Activated T-helper 2 cell treated with anti-CD3 and anti-CD28 coated beads, Interferon-gamma antibody, Interleukin-2, Interleukin-4, amounts not matched to agents 10 μg/mL and 5 μg/mL and 100 μg/mL, durations not matched to agents 14 hours and 24 hours and 36 hours (primary cell): ENCODE measurements around the gene DTD1. TPM values are rescaled to one million over a fixed set of nuclear protein-coding genes. Genes with fewer than 3 reads are reported as not detected.
A peak's percentile ranks its signal among the peaks of the same experiment; 100 is the strongest.

ENCODE experiments used
- DNase-seq: peaks from one replicate; pipeline ENCODE4 v3.0.0; 2021; ENCODE audit warnings: low spot score
- H3K27ac Mint-ChIP-seq: one replicate; pipeline ENCODE4 v1.8.0; 2021; ENCODE audit warnings: mixed read lengths
- H3K27me3 Mint-ChIP-seq: one replicate; pipeline ENCODE4 v1.8.0; 2021; ENCODE audit warnings: low read depth, mixed read lengths
- H3K36me3 Mint-ChIP-seq: one replicate; pipeline ENCODE4 v1.8.0; 2021; ENCODE audit warnings: low read depth, mixed read lengths
- H3K4me1 Mint-ChIP-seq: one replicate; pipeline ENCODE4 v1.8.0; 2021; ENCODE audit warnings: low read depth, mixed read lengths
- H3K4me3 Mint-ChIP-seq: one replicate; pipeline ENCODE4 v1.8.0; 2021; ENCODE audit warnings: low read depth, mild to moderate bottlenecking, moderate library complexity, mixed read lengths
- H3K9me3 Mint-ChIP-seq: one replicate; pipeline ENCODE4 v1.8.0; 2021; ENCODE audit warnings: mixed read lengths
- intact Hi-C: fragments of 100-400 bp; cut with micrococcal nuclease; formaldehyde crosslinking; loops from one replicate; pipeline ENCODE4 v1.15.1; 2023
- total RNA-seq: library from RNA; stranded (reverse); gene quantifications from 2 replicates; pipeline ENCODE4 v1.2.3, GENCODE V29; 2022

The DTD1 gene, protein sequence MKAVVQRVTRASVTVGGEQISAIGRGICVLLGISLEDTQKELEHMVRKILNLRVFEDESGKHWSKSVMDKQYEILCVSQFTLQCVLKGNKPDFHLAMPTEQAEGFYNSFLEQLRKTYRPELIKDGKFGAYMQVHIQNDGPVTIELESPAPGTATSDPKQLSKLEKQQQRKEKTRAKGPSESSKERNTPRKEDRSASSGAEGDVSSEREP
- total RNA-seq, result 49.9 and 50.3 TPM in 2 replicates

DNA sequence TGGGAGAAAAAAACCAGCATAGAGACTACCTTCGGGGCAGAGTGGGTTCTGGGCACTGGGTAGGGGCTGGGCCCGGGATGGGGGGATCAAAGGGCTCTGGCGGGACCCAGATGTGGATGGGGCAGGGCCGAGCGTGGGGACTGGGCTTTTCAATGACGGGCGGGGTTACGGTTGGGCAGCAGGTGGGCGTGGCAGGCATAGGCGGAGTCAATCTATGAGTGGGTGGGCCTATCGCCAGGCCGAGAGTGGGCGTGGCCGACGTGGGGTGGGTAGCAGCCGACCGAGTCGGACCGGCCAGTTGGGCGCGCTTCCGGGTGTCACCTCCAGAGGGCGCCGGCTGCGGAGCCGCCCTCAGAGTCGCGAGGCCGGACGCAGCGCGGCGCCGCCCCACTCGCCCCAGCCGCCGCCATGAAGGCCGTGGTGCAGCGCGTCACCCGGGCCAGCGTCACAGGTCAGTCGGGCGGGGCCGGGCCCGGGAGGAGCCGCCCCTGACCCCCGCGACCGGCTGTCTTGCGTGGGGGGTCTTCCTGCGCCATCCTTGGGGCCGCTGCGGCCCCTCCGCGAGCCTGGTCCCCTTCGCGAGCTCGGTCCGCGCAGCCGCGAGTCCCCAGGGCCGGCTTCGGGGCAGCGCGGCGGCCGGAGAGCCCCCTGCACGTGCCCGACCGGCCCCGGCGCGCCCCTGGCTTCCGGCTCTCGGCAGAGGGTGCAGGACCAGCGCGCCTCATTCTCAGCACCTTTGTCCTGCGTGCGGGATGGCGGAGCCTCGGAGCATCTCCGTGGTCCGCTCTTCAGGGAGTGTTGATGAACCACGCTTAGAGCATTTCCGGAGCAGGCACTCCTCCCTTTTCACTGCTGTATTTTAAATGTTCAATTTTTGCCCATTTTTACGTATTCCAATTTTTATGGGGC, at the start of gene DTD1:
Gene DTD1 (plus strand): TSS at position 390 of the 909 bp plus-strand sequence. CDS start 19 bp downstream, at position 409.
- intact Hi-C loops, result loop anchor here (1.0 to 10.0 kb wide), 5 partner anchors 21 to 303 kb away; partner anchors contain the start of genes DZANK1, POLR3F, SEC23B and SMIM26
- Mint-ChIP-seq H3K27ac (peak within 1 kb of the TSS; percentile 74), H3K4me3 (peak within 1 kb of the TSS; percentile 87), H3K4me1 (peaks cover 20% of the 10 kb centered on the region), H3K36me3 (no peaks in the 10 kb centered on the region), H3K9me3 (no peaks in the 10 kb centered on the region), H3K27me3 (peaks cover 9% of the 10 kb centered on the region)
- peak; percentile 83 for DNase-seq

DNA sequence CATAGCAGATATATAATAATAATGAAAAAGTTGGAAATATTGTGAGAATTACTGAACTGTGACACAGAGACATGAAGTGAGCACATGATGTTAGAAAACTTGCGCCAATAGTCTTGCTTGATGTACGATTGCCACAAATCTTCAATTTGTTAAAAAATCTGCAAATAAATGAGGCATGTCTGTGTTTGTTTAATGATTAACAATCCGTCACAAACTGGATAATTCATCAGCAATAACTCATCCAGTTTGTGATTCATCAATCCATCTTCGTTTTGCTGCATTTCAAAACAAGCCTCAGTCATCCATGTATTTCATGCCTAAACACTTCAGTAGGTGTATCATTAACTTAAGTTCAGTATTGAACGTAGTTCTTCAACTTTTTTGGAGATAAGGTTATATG, 46.1 kb upstream of the DTD1 start:
- Mint-ChIP-seq H3K4me1 (peaks cover 11% of the 10 kb centered on the region), H3K27ac (no peak overlapping the region), H3K27me3 (no peaks in the 10 kb centered on the region), H3K4me3 (no peak overlapping the region), H3K9me3 (no peaks in the 10 kb centered on the region), H3K36me3 (peaks cover 80% of the 10 kb centered on the region)
- intact Hi-C loops, result no loop called here
- no peak for DNase-seq

DNA sequence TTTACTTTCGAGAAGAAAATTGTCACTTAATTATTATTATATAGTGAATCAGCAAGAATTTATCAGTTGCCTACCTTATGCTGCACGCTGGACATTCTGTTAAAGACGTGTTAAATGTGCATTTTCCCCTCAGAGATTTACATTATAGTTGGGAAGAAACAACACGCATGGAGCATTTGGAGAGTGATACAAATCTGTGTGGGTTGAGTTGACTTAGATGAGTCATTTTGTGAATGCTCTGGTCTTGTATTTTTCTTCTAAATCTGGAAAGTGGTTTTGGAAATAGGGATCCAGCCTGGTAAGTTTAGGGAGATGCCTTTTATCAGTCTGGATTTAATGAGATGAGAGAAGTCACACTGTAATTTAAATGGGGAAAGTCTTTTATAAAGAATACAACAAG, 44.6 kb upstream of the DTD1 start:
- H3K36me3 Mint-ChIP-seq, result peaks cover 72% of the 10 kb centered on the region
- H3K9me3 Mint-ChIP-seq, result no peaks in the 10 kb centered on the region
- H3K4me1 Mint-ChIP-seq, result peaks cover 11% of the 10 kb centered on the region
- no peak for DNase-seq
- no peak overlapping the region for H3K4me3 Mint-ChIP-seq
- H3K27me3 Mint-ChIP-seq, result no peaks in the 10 kb centered on the region
- H3K27ac Mint-ChIP-seq, result no peak overlapping the region
- intact Hi-C loops, result no loop called here

DNA sequence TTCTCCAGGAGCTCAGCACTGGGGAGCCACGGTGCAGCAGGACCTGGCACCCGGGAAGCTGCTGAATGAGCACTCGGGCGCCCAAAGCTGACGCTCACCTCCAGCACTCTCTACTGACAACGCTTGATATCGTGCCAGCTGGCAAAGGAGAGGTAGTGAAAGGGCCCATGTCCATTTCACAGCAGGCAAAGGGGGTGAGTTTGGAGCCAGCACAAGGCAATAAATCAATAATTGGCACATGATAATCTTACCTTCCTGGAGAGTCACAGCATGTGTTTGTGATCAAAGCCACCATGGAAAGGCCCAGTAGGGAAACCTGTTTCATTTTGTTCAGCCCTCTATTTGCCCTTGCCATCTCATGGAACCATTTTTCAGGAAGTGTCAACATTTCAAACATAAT, 43.9 kb upstream of the DTD1 start:
- Mint-ChIP-seq H3K27me3 (no peaks in the 10 kb centered on the region), H3K4me3 (no peak overlapping the region), H3K36me3 (peaks cover 70% of the 10 kb centered on the region), H3K4me1 (peaks cover 11% of the 10 kb centered on the region), H3K9me3 (no peaks in the 10 kb centered on the region), H3K27ac (no peak overlapping the region)
- DNase-seq, result no peak
- intact Hi-C loops, result no loop called here

DNA sequence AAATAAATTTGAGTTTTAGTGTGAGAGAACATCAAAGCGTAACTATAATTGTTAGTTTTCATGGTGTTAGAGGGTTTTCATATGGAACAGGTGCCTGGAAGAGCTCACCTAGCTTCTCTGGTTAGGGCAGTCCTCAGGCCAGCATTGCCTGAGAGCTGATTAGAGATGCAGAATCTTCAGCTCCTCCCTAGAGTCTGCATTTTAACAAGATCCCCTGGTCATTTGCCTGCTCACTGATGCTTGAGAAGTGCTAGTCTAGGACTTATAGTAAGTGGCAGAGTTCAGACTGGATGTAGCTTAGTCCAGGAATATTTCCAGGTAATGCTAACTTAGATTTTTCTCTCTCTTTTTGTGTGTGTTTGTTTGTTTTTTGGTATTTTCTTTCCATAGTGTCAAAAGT, 42.3 kb upstream of the DTD1 start:
- H3K4me1 Mint-ChIP-seq, result peaks cover 6% of the 10 kb centered on the region
- no peak overlapping the region for H3K4me3 Mint-ChIP-seq
- no peaks in the 10 kb centered on the region for H3K27me3 Mint-ChIP-seq
- H3K9me3 Mint-ChIP-seq, result no peaks in the 10 kb centered on the region
- no peak for DNase-seq
- H3K27ac Mint-ChIP-seq, result no peak overlapping the region
- intact Hi-C loops, result no loop called here
- H3K36me3 Mint-ChIP-seq, result peaks cover 65% of the 10 kb centered on the region

DNA sequence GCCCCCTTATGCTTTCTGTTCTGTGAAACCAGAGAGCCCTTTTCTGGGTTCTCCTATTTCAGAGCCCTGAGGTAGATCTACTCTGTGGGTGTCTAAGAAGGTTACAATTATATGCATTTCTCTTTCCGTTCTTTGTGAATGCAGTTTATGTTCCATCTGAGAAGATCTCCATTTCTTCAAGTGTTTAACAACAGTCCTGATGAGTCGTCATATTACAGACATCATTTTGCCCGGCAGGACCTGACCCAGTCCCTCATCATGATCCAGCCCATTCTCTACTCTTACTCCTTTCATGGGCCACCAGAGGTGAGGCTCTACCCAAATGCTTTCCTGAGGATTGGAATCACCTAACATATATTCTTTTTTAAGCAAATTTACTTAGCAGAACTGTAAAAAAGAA, 39.4 kb upstream of the DTD1 start:
- Mint-ChIP-seq H3K27ac (no peak overlapping the region), H3K4me1 (no peaks in the 10 kb centered on the region), H3K27me3 (no peaks in the 10 kb centered on the region), H3K4me3 (no peak overlapping the region), H3K36me3 (peaks cover 64% of the 10 kb centered on the region), H3K9me3 (no peaks in the 10 kb centered on the region)
- intact Hi-C loops, result no loop called here
- no peak for DNase-seq

DNA sequence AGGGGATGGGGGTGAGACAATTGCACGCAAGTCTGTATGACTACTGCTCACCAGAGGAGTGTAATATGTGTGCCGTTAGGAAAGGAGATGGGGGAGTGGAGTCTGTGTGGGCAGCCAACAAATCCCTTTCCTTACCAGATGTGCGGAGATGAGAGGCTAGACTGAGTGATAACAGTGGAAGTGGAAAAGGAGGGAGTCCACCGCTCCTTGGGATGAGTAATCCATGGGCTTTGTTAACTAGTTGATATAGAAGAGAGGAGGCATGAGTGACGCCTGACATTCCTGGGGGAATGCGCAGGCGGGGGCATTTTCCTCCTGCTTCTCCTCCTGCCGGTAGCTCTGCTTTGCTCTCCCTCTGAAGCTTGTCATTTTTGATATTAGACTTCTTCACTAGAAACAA, 34.1 kb upstream of the DTD1 start:
- Mint-ChIP-seq H3K4me1 (no peaks in the 10 kb centered on the region), H3K27me3 (no peaks in the 10 kb centered on the region), H3K27ac (no peak overlapping the region), H3K4me3 (no peak overlapping the region), H3K36me3 (peaks cover 69% of the 10 kb centered on the region), H3K9me3 (no peaks in the 10 kb centered on the region)
- intact Hi-C loops, result no loop called here
- DNase-seq, result no peak

DNA sequence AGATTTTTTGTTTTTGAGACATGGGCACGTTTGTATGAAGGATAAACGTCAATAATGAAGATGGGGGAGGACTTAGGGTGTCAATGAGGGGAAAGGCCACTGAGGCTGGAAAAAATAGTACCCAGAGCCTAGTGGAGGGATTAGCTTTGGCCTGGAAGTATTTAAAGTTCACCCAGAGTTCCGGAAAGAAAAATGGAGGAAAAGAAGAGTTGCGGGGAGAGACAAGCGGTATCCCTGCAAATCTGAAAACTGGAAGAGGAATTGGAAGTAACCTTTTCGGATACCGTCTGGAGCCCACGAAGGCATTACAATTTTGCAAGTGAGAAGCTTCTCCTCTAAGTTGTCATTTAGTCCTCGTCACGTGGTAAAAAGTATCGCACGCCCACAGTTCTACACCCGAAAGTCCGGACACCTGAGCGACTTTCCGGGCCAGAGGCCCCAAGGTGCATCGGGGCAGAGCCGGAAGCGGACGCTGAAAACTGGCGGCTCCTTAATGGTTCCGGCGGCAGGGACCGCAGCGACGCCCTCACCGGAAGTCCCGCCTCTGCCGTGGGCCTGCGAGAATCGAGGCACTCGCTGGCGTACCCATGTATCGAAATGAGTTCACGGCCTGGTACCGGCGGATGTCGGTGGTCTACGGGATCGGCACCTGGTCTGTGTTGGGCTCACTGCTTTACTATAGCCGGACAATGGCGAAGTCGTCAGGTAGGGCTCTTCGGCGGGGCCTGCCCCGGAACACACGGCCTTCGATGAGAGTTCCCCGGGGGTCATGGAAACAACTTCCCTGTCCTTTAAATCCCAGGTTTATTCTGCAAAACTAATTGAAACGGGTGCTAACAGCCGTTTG, 20.7 kb upstream of the DTD1 start, which contains the start of gene SMIM26:
Gene SMIM26 (plus strand): TSS at position 541 of the 847 bp plus-strand sequence. CDS start 47 bp downstream, at position 588.
- intact Hi-C loops, result loop anchor here (1.0 kb wide), 3 partner anchors 20 to 100 kb away; partner anchors contain the start of genes DZANK1, POLR3F and SEC23B
- H3K27ac Mint-ChIP-seq, result peak within 1 kb of the TSS; percentile 96
- DNase-seq, result peak; percentile 91
- peak within 1 kb of the TSS; percentile 97 for H3K4me3 Mint-ChIP-seq
- peaks cover 4% of the 10 kb centered on the region for H3K9me3 Mint-ChIP-seq
- peaks cover 10% of the 10 kb centered on the region for H3K4me1 Mint-ChIP-seq
- H3K27me3 Mint-ChIP-seq, result no peaks in the 10 kb centered on the region
- H3K36me3 Mint-ChIP-seq, result peaks cover 40% of the 10 kb centered on the region

DNA sequence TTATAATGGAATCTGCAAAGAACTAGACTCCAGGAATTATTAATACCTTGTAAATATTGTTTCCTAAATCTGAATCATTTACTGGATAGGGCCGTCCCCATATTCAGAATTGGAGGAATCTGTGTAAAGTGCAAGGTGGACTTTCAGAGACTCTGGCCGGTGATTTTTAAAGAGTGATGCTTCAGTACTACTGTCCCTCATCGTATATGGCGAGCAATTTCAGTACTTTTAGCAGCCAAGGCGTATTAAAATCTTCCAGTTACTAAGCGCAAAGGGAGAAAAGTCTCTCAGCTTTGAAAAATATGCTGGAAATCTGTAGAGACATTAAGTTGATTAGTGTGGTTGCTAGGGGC, 20.1 kb upstream of the DTD1 start:
- DNase-seq, result no peak

DNA sequence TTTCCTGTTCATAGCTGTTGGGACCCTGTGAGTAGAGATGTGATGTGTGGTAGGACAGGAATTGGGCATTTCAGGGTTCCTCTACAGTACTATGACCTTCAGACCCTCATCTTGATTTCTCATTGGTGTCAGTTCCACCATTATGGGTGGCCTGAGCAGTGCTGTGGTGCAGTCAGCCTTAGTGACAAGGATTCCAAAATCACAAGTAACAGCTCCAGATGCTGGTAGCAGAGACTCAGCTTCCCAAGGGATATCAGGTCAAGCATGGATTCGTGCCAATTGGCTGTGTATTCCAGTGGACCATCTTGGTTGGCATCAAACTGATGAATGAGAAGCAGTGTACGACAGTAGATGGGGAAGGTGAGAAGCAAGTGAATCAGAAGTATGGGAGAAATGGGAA, 16.8 kb upstream of the DTD1 start:
- H3K27ac Mint-ChIP-seq, result no peak overlapping the region
- no peak for DNase-seq
- peaks cover 12% of the 10 kb centered on the region for H3K4me1 Mint-ChIP-seq

More for the DNA sequence above, 20.1 kb upstream of the DTD1 start:
- intact Hi-C loops, result loop anchor here (1.0 kb wide), 3 partner anchors 20 to 100 kb away; partner anchors contain the start of genes DZANK1, POLR3F and SEC23B
- peaks cover 12% of the 10 kb centered on the region for H3K4me1 Mint-ChIP-seq
- peak overlapping the region; percentile 97 for H3K4me3 Mint-ChIP-seq
- H3K27me3 Mint-ChIP-seq, result no peaks in the 10 kb centered on the region
- H3K9me3 Mint-ChIP-seq, result peaks cover 4% of the 10 kb centered on the region
- peaks cover 34% of the 10 kb centered on the region for H3K36me3 Mint-ChIP-seq
- peak overlapping the region; percentile 96 for H3K27ac Mint-ChIP-seq

DNA sequence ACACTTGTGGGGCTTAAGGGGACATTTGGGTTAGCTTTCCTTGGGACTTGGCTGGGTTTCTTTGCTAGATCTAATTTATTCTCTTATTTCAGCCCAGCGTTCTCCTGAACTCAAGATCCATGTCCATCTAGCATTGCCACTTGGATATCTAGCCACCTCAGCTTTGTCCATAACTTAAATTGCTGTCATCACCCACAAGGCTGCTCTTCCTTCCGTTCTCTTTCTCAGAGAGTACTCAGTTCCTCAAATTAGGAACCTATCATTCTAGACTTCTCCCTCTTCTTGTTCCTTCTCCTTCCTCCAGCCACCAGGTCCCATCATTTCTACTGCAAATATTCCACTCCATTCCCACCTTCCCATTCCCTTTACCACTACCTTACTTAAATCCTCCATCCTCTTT, 16.3 kb upstream of the DTD1 start:
- intact Hi-C loops, result no loop called here
- Mint-ChIP-seq H3K4me3 (no peak overlapping the region), H3K27me3 (no peaks in the 10 kb centered on the region), H3K9me3 (peaks cover 4% of the 10 kb centered on the region), H3K27ac (no peak overlapping the region), H3K36me3 (peaks cover 29% of the 10 kb centered on the region), H3K4me1 (peaks cover 11% of the 10 kb centered on the region)
- DNase-seq, result no peak

More for the DNA sequence above, 16.8 kb upstream of the DTD1 start:
- Mint-ChIP-seq H3K9me3 (peaks cover 4% of the 10 kb centered on the region), H3K4me3 (no peak overlapping the region), H3K36me3 (peaks cover 29% of the 10 kb centered on the region), H3K27me3 (no peaks in the 10 kb centered on the region)
- intact Hi-C loops, result no loop called here

DNA sequence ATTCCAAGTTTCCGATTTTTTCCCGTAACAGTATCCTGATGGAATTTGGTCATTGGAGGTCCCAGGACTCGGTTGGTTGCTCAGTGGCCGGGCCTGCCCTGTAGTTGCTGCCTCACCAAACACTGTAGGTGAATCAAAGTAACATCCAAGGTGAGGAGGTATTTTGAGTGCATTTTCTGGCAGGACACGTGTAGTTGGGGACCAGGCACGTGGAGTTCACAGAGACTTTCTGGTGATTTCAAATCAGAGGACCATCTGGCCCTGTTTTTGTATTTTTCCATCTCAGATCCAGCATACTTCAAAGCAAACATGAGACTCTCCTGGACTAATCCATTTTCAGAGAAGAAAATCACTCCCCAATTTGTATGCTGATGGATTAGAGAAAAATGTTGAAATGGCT, 9.9 kb upstream of the DTD1 start:
- DNase-seq, result no peak
- Mint-ChIP-seq H3K27me3 (peaks cover 4% of the 10 kb centered on the region), H3K4me1 (peaks cover 5% of the 10 kb centered on the region), H3K4me3 (no peak overlapping the region), H3K36me3 (no peaks in the 10 kb centered on the region), H3K27ac (no peak overlapping the region), H3K9me3 (no peaks in the 10 kb centered on the region)
- intact Hi-C loops, result no loop called here
